Inflammatory macrophage (primary cell): ENCODE data around the gene MED27.
A peak's percentile ranks its signal among the peaks of the same experiment; 100 is the strongest.

Source experiments
- DNase-seq, 2 donors: peaks; one replicate each; pipeline ENCODE4 v3.0.0-alpha.2; 2020 to 2022

The MED27 gene

GRCh38 chr9:132040808-132041207, 38.9 kb downstream of the MED27 start:
- no peak for DNase-seq

- DNase-seq, result no peak
Observed at GRCh38 chr9:132040246-132040645, 39.4 kb downstream of the MED27 start.

- no peak for DNase-seq
Observed at GRCh38 chr9:132039284-132039683, 40.4 kb downstream of the MED27 start.

GRCh38 chr9:132037458-132037857, 42.2 kb downstream of the MED27 start:
- no peak for DNase-seq

- no peak for DNase-seq
Observed at GRCh38 chr9:132036521-132036920, 43.1 kb downstream of the MED27 start.

- DNase-seq, result no peak
Observed at GRCh38 chr9:132035679-132036078, 44.0 kb downstream of the MED27 start.

GRCh38 chr9:132032238-132032950, 47.3 kb downstream of the MED27 start:
- no peak for DNase-seq

GRCh38 chr9:132031467-132032237, 48.0 kb downstream of the MED27 start:
- DNase-seq, result no peak

GRCh38 chr9:132030626-132031325, 48.9 kb downstream of the MED27 start:
- DNase-seq, result no peak

GRCh38 chr9:132027752-132028663, 51.7 kb downstream of the MED27 start:
- DNase-seq, result no peak

GRCh38 chr9:132026932-132027585, 52.6 kb downstream of the MED27 start:
- DNase-seq, result no peak

GRCh38 chr9:132025766-132026165, 53.9 kb downstream of the MED27 start:
- DNase-seq, result no peak

- DNase-seq, result no peak
Observed at GRCh38 chr9:132024589-132024988, 55.1 kb downstream of the MED27 start.

- no peak for DNase-seq
Observed at GRCh38 chr9:132023419-132024180, 56.1 kb downstream of the MED27 start.

GRCh38 chr9:132020820-132021510, 58.7 kb downstream of the MED27 start:
- DNase-seq, result no peak

- DNase-seq, result peak; percentile 8 to 11
Observed at GRCh38 chr9:132020272-132020671, 59.4 kb downstream of the MED27 start.

GRCh38 chr9:132019702-132020101, 60.0 kb downstream of the MED27 start:
- no peak for DNase-seq

GRCh38 chr9:132018957-132019405, 60.7 kb downstream of the MED27 start:
- DNase-seq, result no peak

- no peak for DNase-seq
Observed at GRCh38 chr9:132016456-132016855, 63.2 kb downstream of the MED27 start.

- no peak for DNase-seq
Observed at GRCh38 chr9:132015866-132016265, 63.8 kb downstream of the MED27 start.
